C4-2B (cell line): ENCODE results near the gene CMIP.

Experiments used
- H3K27ac ChIP-seq: fragments of 450-650 bp; 2 replicates; pipeline ENCODE4 v1.5.1; 2017
- CTCF ChIP-seq: fragments of 450-650 bp; conservative IDR thresholded peaks from 2 replicates; pipeline ENCODE4 v1.5.1; 2017; ENCODE audit warnings: mild to moderate bottlenecking
- ZFX ChIP-seq: fragments of 450-650 bp; IDR thresholded peaks from 2 replicates; pipeline ENCODE4 v1.6.1; 2017

The CMIP gene

GRCh38 chr16:81611721-81612120 lies 167.1 kb downstream of the CMIP start:
- no peak overlapping the region for H3K27ac ChIP-seq
- TF ChIP-seq CTCF (no peak), ZFX (no peak)

DNA sequence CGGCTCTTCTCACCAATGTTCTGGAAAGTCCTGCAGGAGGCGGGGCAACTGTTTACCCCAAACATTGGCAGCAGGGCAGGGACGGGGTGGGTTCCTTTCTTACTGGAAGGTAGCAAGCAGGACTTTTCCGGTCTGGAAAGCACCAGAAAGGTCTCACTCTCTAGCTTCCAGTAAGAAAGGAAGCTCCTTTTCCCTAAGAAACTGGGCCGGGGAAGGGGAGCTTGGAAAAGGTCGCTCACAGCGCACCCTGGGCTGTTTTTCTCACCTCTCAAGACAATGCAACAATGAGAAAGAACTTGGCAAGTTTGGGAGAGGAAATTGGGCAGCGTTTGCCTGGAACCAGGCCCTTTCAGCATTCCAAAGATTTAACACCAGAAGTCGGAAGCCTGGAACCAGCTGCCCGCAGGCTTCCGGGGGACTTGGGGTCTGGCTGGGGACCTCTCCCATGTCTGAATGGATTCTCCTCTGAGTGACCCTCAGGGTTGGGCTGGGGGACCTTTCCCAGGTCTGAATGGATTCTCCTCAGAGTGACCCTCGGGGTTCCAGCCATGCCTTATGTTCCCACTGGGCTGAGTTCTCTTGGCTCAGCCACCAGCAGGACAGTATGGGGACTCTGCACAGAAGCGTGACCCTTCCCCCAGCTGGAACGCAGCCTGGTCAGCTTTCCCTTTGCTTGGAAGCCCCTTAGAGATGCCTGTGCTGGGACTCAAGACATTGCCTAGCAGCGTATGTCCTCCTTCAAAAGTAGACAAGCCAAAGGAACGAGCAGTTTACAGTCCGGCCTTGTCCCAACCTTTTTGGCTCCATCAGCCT lies 167.9 kb downstream of the CMIP start:
- H3K27ac ChIP-seq, result no peak overlapping the region
- TF ChIP-seq ZFX (no peak), CTCF (no peak)

DNA sequence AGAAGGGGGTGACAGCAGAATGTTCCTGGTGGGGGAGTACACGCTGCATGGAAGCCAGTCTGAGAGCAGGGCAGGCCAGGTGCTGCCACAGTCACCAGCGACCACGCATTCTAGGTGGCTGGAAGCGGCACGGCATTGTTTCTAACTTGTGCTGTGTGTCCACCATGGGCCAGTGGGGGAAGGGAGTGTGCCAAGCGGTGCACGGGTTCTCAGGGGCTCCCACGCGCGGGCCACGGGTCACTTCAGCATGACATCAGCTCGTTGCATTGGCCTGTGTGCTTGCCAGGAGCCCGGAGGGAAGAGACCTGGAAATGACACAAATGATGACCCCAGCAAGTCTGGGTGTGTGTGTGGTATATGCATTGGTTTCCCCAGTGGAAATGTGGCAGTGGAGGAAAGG lies 169.6 kb downstream of the CMIP start:
- TF ChIP-seq ZFX (no peak), CTCF (no peak)
- no peak overlapping the region for H3K27ac ChIP-seq

DNA sequence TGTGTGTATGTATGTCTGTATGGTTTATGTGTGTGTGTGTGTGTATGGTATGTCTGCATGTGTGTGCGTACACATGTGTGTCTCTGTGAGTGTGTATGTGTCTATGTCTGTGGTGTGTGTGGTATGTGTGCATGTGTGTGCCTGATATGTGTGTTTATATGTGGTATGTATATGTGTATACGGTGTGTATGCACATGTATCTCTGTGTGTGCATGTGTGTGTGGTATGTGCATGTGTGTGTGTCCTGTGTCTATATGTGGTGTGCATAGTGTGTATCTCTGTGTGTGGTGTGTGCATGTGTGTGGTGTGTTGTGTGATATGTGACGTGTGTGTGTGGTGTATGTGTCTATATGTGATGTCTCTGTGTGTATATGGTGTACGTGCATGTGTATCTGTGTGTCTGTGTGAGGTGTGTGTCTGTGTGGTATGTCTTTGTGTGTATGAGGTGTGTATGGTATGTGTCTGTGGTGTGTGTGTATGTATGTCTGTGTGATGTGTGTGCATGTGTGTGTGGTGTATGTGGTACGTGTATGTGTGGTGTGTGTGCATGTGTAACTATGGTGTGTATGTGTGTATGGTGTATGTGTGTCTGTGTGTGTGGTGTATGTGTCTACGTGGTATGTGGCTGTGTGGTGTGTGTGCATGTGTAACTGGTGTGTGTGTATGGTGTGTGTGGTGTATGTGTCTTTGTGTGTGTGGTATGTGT lies 170.2 kb downstream of the CMIP start:
- no peak overlapping the region for H3K27ac ChIP-seq
- TF ChIP-seq ZFX (no peak), CTCF (no peak)

DNA sequence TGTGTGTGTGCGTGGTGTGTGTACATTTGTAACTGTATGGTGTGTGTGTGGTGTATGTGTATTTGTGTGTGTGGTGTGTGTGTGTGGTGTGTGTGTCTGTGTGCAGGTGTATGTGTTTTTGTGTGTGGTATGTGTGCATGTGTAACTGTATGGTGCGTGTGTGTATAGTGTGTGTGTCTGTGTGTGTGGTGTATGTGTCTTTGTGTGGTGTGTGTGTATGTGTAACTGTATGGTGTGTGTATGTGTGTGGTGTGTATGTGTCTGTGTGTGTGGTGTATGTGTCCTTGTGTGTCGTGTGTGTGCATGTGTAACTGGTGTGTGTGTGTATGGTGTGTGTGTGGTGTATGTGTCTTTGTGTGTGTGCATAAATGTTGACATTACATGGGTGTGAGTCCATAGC lies 170.8 kb downstream of the CMIP start:
- H3K27ac ChIP-seq, result no peak overlapping the region
- TF ChIP-seq CTCF, result no peak
- no peak for TF ChIP-seq ZFX

GRCh38 chr16:81615833-81616232 lies 171.2 kb downstream of the CMIP start:
- H3K27ac ChIP-seq, result peak overlapping the region; percentile 48; the same call in 1 of the 2 replicates
- no peak for TF ChIP-seq CTCF
- no peak for TF ChIP-seq ZFX

DNA sequence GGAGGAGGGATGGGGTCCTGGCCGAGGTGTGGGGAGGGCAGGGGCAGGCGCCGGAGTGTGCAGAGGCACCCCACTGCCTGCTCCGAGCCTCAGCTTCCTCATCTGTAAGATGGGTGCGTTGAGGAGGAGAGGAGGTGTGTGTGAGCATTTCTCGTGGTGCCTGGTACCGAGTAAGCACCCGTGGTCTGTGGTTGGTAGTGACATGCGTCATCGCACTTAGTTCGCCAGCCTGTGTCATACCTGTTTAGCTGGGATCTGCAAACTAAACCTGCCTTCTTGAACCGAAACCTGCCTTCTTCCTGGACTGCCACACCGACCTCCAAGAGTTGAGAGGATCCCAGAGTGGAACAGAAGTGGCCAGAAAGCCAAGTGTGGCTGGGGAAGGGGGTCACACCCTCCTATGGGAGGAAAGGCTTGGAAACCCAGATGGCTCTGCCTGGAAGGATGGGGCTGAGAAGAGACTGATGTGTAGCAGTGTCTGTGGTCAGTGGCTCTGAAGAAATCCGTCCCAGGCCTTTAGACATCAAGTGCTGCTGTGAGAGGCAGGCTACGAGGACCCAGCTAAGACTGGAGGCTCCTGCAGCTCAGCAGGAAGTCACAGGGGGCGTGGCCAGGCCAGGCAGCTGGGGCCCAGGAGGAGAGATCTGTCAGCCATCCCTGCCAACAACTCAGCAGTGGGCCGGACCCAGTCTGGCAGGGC lies 171.9 kb downstream of the CMIP start:
- H3K27ac ChIP-seq, result peak overlapping the region; percentile 48
- TF ChIP-seq ZFX, result no peak
- no peak for TF ChIP-seq CTCF
